CD4-positive, alpha-beta T cell treated with Interleukin-4 for 1 hour (primary cell): ENCODE measurements around the gene TMEM221.

Experiments used
- DNase-seq, 2 donors: peaks; one replicate each; pipeline ENCODE4 v3.0.0-alpha.2; 2020 to 2022

TMEM221 gene

DNA sequence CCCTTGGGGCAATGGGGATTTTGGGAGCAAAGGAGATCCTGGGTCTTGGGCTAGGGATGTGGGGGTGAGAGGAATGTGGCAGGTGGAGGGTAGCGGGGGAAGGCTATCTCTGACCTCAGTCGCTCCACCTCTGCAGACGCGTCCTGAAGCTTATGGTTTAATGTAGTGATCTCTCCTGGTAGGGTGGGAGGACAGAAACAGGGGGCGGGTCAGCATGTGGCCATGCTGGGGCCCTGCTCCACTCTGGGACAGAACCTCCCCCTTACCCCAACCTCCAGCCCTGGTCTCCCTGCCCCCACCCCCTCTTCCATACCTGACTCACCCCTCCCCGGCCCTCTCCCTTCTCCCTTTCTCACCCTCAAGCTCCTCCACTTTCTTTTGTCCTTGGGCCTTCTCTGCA lies 44.5 kb downstream of the TMEM221 start:
- no peak for DNase-seq

DNA sequence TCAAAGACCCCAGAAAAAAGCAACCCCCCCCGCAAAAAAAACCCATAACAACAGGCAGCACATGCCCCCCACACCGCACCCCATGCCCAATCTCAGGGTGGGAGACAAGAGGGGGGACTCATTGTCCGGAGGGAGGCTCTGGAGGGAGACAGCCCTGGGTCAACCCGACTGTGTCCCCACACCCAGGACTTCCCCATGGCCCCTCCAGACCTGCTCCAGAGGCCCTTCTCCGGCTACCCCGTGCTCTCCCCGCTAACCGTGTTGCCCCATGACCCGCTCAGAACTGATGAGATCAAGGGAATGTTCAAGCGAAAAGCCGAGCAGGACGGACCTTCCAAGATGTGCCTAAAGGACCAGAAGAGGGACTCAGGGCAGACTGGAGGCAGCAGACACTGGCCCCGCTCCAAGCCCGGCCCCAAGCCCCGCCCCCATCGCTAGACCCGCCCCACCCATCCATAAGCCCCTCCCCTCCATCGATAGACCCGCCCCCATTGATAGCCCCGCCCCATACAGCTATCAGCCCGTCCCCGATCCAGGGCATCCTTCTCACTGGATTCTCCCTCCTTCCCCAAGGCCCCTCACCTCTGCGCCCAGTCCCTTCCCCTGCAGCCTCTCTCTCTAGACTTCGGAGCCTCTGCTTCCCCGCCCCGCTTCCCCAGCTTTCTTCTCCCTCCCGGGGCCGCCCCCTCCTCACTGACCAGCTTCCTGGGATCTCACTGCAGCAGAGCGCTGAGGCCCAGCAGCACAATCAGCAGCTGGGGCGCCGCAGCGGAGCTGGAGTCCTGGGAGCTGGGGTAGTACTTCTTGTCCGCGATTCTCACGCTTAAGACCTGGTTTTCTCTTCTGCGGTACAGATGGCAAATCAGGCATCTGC lies 45.2 kb downstream of the TMEM221 start:
- DNase-seq, result peak in 1 of 2 donors; percentile 42

DNA sequence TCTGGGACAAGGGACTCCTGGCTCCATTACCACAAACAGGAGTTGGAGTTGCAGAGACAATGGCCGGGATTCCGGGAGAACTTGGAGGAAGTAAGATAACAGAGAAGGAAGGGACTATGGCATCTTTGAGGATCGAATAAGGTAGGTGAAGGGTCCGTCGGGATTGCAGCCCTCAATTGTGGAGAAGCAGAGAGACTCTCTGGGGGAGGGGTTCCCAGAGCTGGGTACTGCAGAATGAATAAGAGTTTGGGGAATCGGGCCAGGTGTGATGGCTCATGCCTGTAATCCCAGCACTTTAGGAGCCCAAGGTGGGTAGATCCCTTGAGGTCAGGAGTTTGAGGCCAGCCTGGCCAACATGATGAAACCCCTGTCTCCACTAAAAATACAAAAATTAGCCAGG lies 46.8 kb downstream of the TMEM221 start:
- DNase-seq, result no peak

DNA sequence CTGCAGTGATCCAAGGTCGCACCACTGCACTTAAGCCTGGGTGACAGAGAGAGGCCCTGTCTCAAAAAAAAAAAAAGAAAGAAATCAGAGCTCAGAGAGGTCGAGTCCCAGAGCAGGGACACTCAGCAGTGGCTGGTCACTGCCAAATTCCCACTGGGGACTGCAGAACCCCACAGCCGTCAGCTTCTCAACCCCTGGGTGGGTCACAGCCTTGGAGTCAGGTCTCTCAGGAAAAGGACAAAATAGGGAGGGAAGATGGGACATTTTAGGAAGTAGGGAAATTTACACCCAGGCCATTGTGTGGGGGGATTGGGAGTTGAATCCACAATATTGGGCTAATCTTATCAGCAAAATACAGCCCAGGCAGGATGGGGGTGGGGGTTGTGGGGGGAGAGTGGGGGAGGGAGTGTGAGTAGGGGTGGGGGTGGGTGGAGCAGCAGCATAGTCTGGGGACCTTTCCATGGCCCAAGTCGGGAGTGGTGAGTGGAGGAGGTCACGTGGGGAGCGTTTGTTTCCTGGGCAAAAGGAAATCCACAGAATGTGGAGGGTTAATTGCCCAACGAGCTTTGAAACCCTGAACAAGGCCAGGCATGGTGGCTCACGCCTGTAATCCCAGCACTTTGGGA lies 49.5 kb downstream of the TMEM221 start:
- DNase-seq, result no peak

DNA sequence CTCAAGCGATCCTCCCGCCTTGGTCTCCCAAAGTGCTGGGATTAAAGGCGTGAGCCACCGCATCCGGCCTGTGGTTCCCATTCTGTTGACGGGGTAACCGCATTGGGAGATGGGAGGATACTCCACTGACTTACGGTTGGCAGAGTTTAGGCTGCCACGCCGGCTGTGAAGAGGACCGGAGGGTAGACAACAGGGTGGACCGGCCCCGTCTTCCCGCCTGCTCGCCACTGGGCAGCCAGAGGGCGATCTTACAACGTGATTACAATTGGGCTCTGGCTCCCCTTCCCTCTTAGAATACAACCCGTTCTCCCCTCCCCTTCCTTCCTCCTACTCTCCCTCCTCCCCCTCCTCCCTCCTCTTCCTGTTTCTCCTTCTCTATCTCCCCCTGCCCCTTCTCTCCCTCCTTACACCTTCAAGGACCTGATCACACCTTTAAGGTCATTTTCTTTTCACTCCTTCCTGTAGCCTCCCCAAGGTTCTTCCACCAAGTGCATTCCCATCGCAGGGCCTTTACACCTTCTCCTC lies 53.5 kb downstream of the TMEM221 start:
- peak in 1 of 2 donors; percentile 74 for DNase-seq

DNA sequence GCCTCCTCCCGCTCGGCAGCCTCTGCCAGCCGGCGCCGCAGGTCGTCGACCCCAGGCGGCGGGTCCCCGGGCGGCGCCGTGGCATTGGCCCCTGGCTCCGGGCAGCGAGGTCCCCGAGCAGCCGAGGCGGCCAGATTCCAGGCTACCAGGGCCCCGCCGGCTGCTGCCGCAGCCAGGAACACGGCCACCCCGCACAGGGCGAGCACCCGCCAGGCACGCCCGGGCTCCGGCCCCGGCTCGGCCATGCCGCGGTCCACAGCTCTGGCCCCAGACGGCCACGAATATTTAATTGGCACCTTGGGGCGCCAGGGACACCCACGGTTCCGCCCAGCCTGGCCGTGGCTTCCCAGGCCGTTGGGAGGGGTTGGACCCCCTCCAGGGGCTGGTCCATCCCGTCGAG lies 54.6 kb downstream of the TMEM221 start, which contains the start of gene CCDC194:
Gene CCDC194 (minus strand): TSS at position 283 of the 400 bp plus-strand sequence. CDS start 38 bp downstream, at position 245.
- DNase-seq, result no peak

DNA sequence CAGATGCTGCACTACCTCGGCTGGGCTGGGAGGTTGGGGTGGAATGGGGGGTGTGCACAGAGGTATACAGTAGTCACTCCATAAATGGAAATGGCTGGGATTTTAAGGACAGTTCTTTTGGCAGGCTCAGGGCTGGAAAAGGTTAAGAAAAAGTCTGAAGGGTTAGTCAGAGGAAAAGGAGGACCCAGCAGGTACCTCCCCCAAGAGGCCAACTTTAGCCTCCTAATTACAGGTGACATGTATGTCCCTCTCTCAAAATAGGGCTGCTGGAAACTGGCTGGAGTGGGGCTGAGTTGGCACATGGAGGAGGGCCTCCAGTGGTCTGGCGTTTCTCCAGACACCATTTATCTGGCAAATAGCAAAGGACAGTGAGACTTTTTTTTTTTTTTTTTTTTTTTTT lies 55.5 kb downstream of the TMEM221 start:
- DNase-seq, result no peak

DNA sequence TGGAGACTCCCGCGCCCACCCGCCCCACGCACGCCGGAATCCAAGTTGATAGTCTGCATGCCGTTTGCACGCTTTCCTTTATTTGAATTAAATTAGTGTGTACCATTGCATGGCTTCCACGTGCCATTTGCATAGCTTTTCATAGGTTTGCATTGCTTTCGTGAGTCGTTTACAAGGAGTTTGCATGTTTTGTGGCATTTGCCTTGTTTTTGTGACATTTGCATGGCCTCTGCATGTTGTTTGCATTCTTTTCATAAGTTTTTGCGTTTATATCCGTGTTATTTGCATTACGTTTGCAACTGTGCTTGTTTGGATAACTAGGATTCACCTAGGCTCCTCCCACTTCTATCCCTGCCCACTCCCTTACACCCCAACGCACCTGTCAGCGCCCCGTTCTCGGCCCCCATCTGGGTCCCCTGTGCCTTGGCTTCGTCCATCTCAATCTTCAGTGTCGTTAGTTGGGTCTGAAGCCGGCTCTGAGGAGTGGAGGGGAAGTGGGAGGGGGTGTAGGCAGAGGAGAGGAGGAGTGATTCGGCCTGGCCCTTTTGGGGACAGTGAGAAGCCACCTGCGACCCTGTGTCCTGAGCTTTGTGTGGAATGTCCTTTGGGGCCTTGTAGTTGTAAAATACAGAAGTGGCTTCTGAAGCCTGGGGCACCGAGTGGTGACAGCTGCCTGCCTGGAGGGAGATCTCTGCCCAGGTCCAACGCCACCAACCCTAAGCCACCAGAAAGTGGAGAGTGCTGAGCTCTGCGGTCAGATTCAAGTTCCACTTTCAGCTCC lies 56.9 kb downstream of the TMEM221 start:
- DNase-seq, result no peak

DNA sequence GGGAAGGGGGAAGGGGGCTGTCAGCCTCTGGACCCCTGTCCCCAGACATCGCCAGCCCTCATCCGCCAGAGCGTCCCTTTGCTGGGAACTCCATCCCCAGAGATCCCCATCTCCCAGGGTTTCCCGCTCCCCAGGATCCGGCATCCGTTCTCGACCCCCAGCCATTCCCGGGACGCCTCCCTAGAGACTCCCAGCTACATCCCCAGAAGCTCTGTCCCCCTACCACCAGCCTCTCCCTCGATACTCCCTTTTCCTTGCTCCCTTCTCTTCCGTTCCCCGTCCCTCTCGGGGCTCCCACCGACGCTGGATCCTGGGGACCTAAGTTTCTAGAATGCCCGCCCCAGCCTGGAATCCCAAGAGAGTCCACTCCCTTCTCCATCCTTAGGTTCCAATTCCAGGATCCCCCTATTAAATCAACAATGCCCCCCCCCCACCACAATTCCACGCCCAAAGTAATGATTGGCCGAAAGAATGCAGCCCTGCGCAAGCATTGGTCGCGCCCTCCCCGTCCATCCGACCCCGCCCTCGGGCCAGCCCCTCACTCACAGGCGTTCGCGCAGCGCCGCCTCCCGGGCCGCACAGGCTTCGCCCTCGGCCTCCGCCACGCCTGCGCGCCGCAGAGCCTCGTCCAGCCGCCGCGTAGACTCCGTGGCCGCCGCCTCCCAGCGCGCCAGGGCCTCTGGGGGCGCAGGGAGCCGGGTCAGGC lies 57.6 kb downstream of the TMEM221 start:
- DNase-seq, result peak; percentile 86 to 87

DNA sequence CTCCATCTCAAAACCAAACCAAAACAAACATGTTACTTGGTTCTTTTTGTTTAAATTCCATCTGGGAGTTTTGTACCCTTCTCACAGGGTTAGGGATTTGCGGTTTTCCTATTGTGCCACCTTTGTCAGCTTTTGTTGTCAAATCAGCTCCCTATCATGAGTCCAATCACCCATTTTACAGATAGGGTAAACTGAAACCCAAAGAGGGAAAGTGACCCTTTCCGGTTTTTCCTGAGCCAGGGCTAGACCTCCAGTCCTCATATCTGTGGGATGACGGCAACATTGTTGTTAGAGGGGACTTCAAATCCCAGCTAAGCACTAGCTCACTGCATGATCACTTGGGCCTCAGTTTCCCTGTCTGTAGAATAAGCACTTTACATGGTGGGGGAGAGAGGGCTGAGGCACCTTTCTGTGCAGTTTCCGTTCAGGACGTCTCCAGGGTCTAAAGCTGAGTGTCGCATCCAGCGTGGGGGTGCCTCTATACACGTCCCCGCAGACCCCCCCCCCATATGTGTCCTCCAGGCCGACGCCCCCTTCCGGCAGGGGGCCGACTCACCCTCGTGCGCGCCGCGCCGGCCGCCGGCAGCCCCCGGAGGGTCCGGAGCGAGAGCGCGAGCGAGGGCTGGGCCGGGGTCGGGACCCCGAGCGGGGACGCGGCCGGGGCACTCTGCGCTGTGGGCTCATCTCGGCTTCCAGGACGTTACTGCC lies 58.4 kb downstream of the TMEM221 start:
- no peak for DNase-seq

DNA sequence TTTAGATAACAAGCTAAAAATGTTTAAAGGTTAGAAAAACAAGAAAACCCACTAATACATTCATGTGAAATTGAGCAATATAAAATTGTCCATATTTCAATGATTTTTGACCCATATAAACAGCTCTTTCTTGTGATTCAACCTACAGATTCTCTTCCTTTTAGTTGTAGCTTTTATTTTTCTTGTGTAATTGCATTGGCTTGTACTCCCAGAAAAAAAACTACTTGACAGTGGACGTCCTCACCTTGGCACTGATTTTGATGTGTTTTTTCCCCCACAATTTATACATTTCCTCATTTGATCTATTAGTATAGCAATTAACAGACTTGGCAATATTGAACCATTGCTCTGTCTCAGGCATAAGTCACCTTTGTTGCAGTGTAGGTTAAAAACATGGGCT lies 59.2 kb downstream of the TMEM221 start:
- DNase-seq, result no peak

DNA sequence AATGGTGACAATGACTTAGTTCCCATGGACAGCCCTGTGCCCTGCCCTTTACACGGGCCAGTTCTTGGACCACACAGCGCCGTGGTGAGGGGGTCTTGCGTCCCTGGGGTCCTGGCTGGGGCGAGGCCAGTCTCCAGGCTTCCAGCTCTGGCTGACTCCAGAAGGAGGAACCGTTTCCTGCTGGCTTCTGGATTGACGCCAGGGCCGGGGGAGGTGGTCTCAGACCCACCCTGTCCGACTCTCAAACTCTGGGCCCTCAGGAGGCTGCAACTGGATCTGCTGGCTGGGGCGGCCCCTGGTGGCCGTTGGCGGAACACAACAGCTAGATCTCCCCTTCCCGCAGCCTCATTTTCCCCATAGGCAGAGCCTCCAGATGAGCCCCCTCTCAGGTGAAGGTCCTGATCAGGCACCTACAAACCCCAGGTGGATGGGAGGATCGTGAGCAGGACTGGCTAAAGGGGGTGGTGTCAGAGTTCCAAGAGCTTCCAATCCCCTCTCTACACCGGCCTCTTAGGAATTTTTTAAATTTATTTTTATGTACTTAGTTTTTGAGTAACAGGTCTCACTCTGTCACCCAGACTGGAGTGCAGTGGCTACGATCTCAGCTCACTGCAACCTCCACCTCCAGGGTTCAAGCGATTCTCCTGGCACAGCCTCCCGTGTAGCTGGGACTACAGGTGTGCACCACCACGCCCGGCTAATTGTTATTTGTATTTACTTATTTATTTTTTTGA lies 62.4 kb downstream of the TMEM221 start:
- DNase-seq, result peak; percentile 60 to 64
